K562 (cell line): ENCODE results near the gene CD69. TPM values are rescaled to one million over a fixed set of nuclear protein-coding genes. Genes with fewer than 3 reads are reported as not detected.
A peak's percentile ranks its signal among the peaks of the same experiment; 100 is the strongest.

Experiments used
- ATAC-seq: fragments of 200-7000 bp; cut with Tn5 transposase; 3 replicates; pipeline ENCODE4 v1.9.1; 2020; ENCODE audit warnings: moderate library complexity
- BruUV-seq: library from RNA; stranded (reverse); fragments of 400-500 nt; replicated peaks from 2 replicates; lab custom pipeline; 2021; lab: Mats Ljungman, UMichigan
- CTCF ChIA-PET: fragments of 300-600 bp; formaldehyde crosslinking; extraction: SDS; loops from one replicate; lab custom pipeline; 2021; ENCODE audit warnings: low intra/inter-chr PET ratio; lab: Yijun Ruan, JAX
- POLR2A ChIA-PET: fragments of 300-600, 350-650 bp; sonication (Branson Sonifier 250); formaldehyde crosslinking; extraction: SDS; loops from one replicate; lab custom pipeline; 2021; ENCODE audit warnings: antibody characterized with exemption, inconsistent platforms; lab: Yijun Ruan, JAX
- DNase-seq, 4 experiments: peaks; one replicate each; pipeline versions ENCODE4 v3.0.0 to v3.0.0-alpha.2; 2011 to 2018; ENCODE audit warnings: low spot score in 3 of 4, mixed read lengths in 3 of 4; ENCODE audit errors: extremely low read depth in 1 of 4
- FAIRE-seq: peaks from 2 replicates; lab custom pipeline; 2011; peaks lifted over from hg19 to GRCh38; lab: Jason Lieb, UNC
- H2AFZ ChIP-seq: 2 replicates; pipeline ENCODE4 v1.6.0; 2011; ENCODE audit warnings: low read depth, low read length, control low read depth, inconsistent platforms
- H3K27ac ChIP-seq: fragments of 200-600 bp; 3 replicates; pipeline ENCODE4 v1.8.0; 2011; ENCODE audit warnings: low read depth, mild to moderate bottlenecking, control low read depth, inconsistent platforms, low read length, moderate library complexity, mixed read lengths; ENCODE audit errors: extremely low read depth
- H3K27me3 ChIP-seq, 2 experiments: fragments of 300-600 bp in 1 of 2; 2 replicates in 1 of 2; 3 replicates in 1 of 2; pipeline versions ENCODE4 v1.6.0 to v1.8.0; 2011; ENCODE audit warnings: inconsistent platforms in 2 of 2, low read length in 2 of 2, mild to moderate bottlenecking in 1 of 2, mixed read lengths in 1 of 2, moderate library complexity in 1 of 2; ENCODE audit not compliant: control insufficient read depth in 2 of 2, insufficient read depth in 2 of 2
- H3K36me3 ChIP-seq: fragments of 300-600 bp; 3 replicates; pipeline ENCODE4 v1.8.0; 2011; ENCODE audit warnings: mild to moderate bottlenecking, low read length, inconsistent platforms; ENCODE audit not compliant: control insufficient read depth, insufficient read depth
- H3K4me1 ChIP-seq, 2 experiments: fragments of 200-600 bp in 1 of 2; replicated peaks in 1 of 2; 2 replicates in 1 of 2; 3 replicates in 1 of 2; pipeline versions ENCODE4 v1.5.1 to v1.8.0; 2011; ENCODE audit warnings: inconsistent platforms in 2 of 2, low read length in 2 of 2, mild to moderate bottlenecking in 1 of 2, mixed read lengths in 1 of 2, moderate library complexity in 1 of 2; ENCODE audit not compliant: control insufficient read depth in 2 of 2, insufficient read depth in 2 of 2
- H3K4me2 ChIP-seq: 2 replicates; pipeline ENCODE4 v1.6.1; 2011; ENCODE audit warnings: low read length, control low read depth, inconsistent platforms, mixed read lengths; ENCODE audit not compliant: insufficient read depth
- H3K4me3 ChIP-seq: fragments of 200-600 bp; sonication (generic), shearing (Covaris generic); 2 replicates; pipeline ENCODE4 v1.5.1; 2016; ENCODE audit warnings: control low read depth, inconsistent platforms
- H3K79me2 ChIP-seq: fragments of 200-600 bp; 3 replicates; pipeline ENCODE4 v1.8.0; 2011; ENCODE audit warnings: low read length, inconsistent platforms; ENCODE audit not compliant: control insufficient read depth, insufficient read depth
- H3K9ac ChIP-seq, 2 experiments: 2 replicates each; pipeline versions ENCODE4 v1.6.0 to v1.6.1; 2011; ENCODE audit warnings: low read depth in 2 of 2, low read length in 2 of 2, control low read depth in 1 of 2, inconsistent platforms in 1 of 2, mild to moderate bottlenecking in 1 of 2, mixed read lengths in 1 of 2; ENCODE audit not compliant: insufficient read depth in 1 of 2
- H3K9me1 ChIP-seq: one replicate; pipeline ENCODE4 v1.6.0; 2011; ENCODE audit warnings: inconsistent platforms, mild to moderate bottlenecking, low read length, moderate library complexity; ENCODE audit not compliant: control insufficient read depth, insufficient read depth
- H3K9me3 ChIP-seq: replicated peaks from 2 replicates; pipeline ENCODE4 v1.5.1; 2011; ENCODE audit warnings: low read depth, low read length, inconsistent platforms; ENCODE audit not compliant: control insufficient read depth, insufficient read depth
- H4K20me1 ChIP-seq: replicated peaks from 2 replicates; pipeline ENCODE4 v1.6.1; 2011; ENCODE audit warnings: low read length, inconsistent platforms, mixed read lengths; ENCODE audit not compliant: control insufficient read depth, insufficient read depth
- MAFK ChIP-seq: IDR thresholded peaks from 2 replicates; pipeline ENCODE4 v1.6.1; 2011; ENCODE audit warnings: low read length, improper control_type of control experiment
- POLR2AphosphoS5 ChIP-seq: IDR thresholded peaks from 2 replicates; pipeline ENCODE4 v1.6.1; 2011; ENCODE audit warnings: mild to moderate bottlenecking, low read depth, low read length, moderate library complexity; ENCODE audit not compliant: control insufficient read depth, insufficient read depth
- POLR2G ChIP-seq: fragments of 200-400 bp; formaldehyde crosslinking; IDR thresholded peaks from 2 replicates; pipeline ENCODE4 v1.6.1; 2017; ENCODE audit warnings: low read depth, mild to moderate bottlenecking, antibody characterized with exemption, low read length, moderate library complexity
- RBFOX2 ChIP-seq: fragments of 200-400 bp; formaldehyde crosslinking; IDR thresholded peaks from 2 replicates; pipeline ENCODE4 v1.6.1; 2017; ENCODE audit warnings: low read depth, mild to moderate bottlenecking, low read length, moderate library complexity
- WGBS: fragments of 100-300 bp; shearing (Covaris generic); methylation state at CpG from one replicate; pipeline ENCODE4 v1.1.6; 2016; ENCODE audit warnings: low coverage, mixed read lengths; ENCODE audit not compliant: insufficient coverage; ENCODE audit errors: missing lambda C conversion rate; 5-methylcytosine and 5-hydroxymethylcytosine counted together
- in situ Hi-C: fragments of 300-500 bp; cut with MboI; formaldehyde crosslinking; loops from 4 replicates; pipeline ENCODE4 v1.15.0; 2018; ENCODE audit warnings: inconsistent platforms, mixed read lengths
- intact Hi-C: fragments of 100-400 bp; cut with micrococcal nuclease; formaldehyde crosslinking; loops from 2 replicates; pipeline ENCODE4 v1.14.2; 2022
- polyA plus RNA-seq, 8 experiments: library from polyadenylated mRNA; depleted of rRNA in 4 of 8; stranded (reverse) in 5 of 8; unstranded in 3 of 8; fragments of >200 nt; fragmentation: Nextera tagmentation in 2 of 8; fragmentation: Illumina TruSeq in 1 of 8; extraction: Ambion mirVana in 2 of 8; extraction: Trizol in 1 of 8; gene quantifications; 2 replicates each; pipeline versions ENCODE4 v1.2.1 to v1.2.3, GENCODE V29; 2011 to 2014; ENCODE audit warnings: inconsistent platforms in 1 of 8, missing spikeins in 1 of 8
- total RNA-seq, 7 experiments: library from RNA; depleted of rRNA in 6 of 7; stranded (reverse); fragments of >200 nt in 6 of 7; fragmentation: Illumina TruSeq in 2 of 7; extraction: Trizol in 2 of 7; gene quantifications; 2 replicates each; pipeline versions ENCODE4 v1.2.1 to v1.2.3, GENCODE V29; 2011 to 2021; ENCODE audit warnings: low replicate concordance in 1 of 7
- TF ChIP-seq, protein P1 (sequence below): IDR thresholded peaks from 3 replicates; pipeline ENCODE4 v1.6.1; 2011; ENCODE audit warnings: borderline replicate concordance, mild to moderate bottlenecking, moderate library complexity; ENCODE audit not compliant: insufficient read length; ENCODE audit errors: extremely low read depth

CD69 gene
- total and polyA plus RNA-seq, 9 of the 15 experiments (the other 6 are each of a cell fraction or from before 2014, with no cell fraction given), result 11.7 to 243 (median 54.4) TPM

DNA sequence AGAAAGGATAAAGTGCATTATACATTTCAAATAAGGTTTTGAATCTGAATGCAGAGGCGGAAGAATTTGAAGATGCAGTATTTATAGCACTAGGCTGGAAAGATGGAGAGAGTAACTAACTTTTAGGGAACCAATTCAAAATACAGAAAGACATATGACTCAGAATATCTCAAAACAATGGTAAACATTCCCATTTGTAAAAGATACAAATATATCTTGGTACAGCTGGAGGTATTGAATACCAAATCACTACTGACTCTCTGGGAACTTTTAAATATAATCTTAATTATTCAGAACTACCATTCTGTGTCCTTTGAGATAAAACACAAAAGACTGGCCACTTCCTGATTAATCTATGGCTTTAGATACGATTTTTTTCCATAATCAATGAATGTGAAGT lies 5.1 kb downstream of the CD69 start:
- FAIRE-seq (no peak), DNase-seq (no peak), ATAC-seq (no peak)
- in situ Hi-C loops, result no loop called here
- no peak overlapping the region for H3K9ac ChIP-seq
- no peak overlapping the region for H3K27ac ChIP-seq
- WGBS, result 54% methylated on average over 2 of the region's 2 CpGs
- no peaks in the 10 kb centered on the region; the same call in 1 of the 2 replicates for H4K20me1 ChIP-seq
- no TSS peak for BruUV-seq
- no peak overlapping the region for H2AFZ ChIP-seq
- intact Hi-C loops, result no loop called here
- ChIA-PET CTCF (no interaction called here), POLR2A (interaction anchor here (0.9 kb wide), 1 partner anchor 41 kb away, joined by 3 read pairs; no protein-coding TSS in a partner anchor)
- H3K4me3 ChIP-seq, result no peak overlapping the region
- peaks cover 69% of the 10 kb centered on the region for H3K79me2 ChIP-seq
- H3K36me3 ChIP-seq, result peaks cover 43% of the 10 kb centered on the region
- H3K9me3 ChIP-seq, result no peaks in the 10 kb centered on the region
- no peaks in the 10 kb centered on the region for H3K9me1 ChIP-seq
- no peaks in the 10 kb centered on the region for H3K27me3 ChIP-seq
- no peak overlapping the region for H3K4me2 ChIP-seq
- no peaks in the 10 kb centered on the region; a peak in 1 of 5 replicates for H3K4me1 ChIP-seq
- TF ChIP-seq POLR2G (peak; percentile 47; the same call in 1 of the 2 replicates), POLR2AphosphoS5 (0 out of 2 replicates have a peak, but pooled peaks have one; percentile 7), RBFOX2 (peak; percentile 62), MAFK (no peak)
- TF ChIP-seq, protein P1, sequence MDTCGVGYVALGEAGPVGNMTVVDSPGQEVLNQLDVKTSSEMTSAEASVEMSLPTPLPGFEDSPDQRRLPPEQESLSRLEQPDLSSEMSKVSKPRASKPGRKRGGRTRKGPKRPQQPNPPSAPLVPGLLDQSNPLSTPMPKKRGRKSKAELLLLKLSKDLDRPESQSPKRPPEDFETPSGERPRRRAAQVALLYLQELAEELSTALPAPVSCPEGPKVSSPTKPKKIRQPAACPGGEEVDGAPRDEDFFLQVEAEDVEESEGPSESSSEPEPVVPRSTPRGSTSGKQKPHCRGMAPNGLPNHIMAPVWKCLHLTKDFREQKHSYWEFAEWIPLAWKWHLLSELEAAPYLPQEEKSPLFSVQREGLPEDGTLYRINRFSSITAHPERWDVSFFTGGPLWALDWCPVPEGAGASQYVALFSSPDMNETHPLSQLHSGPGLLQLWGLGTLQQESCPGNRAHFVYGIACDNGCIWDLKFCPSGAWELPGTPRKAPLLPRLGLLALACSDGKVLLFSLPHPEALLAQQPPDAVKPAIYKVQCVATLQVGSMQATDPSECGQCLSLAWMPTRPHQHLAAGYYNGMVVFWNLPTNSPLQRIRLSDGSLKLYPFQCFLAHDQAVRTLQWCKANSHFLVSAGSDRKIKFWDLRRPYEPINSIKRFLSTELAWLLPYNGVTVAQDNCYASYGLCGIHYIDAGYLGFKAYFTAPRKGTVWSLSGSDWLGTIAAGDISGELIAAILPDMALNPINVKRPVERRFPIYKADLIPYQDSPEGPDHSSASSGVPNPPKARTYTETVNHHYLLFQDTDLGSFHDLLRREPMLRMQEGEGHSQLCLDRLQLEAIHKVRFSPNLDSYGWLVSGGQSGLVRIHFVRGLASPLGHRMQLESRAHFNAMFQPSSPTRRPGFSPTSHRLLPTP, result no peak
- TF ChIP-seq, all 486 proteins: peak for 3
